ENCODE data around the gene NCOA5. TPM values are rescaled to one million over a fixed set of nuclear protein-coding genes. Genes with fewer than 3 reads are reported as not detected.
"Not testable (repeated sequence)": the region's sequence is repeated elsewhere in the genome, so short reads cannot be mapped to it uniquely, and the experiment has no call there.

The NCOA5 gene
- total RNA-seq, 1 experiment from 2014 or later: 15.9 TPM

GRCh38 chr20:46104262-46104661, 14.5 kb upstream of the NCOA5 start:
- DNase-seq (ENCODE audit: low read depth, low spot score): no peak
- in situ Hi-C loops (cut with HindIII; ENCODE audit: low pct_unique_long_range_greater_than_20kb, low sequenced_read_pairs): no loop called here

- in situ Hi-C loops (cut with HindIII; ENCODE audit: low pct_unique_long_range_greater_than_20kb, low sequenced_read_pairs): no loop called here
Observed at GRCh38 chr20:46102940-46103339, 13.2 kb upstream of the NCOA5 start.

GRCh38 chr20:46101957-46102356, 12.2 kb upstream of the NCOA5 start:
- no peak for DNase-seq (ENCODE audit: low read depth, low spot score)
- in situ Hi-C loops (cut with HindIII; ENCODE audit: low pct_unique_long_range_greater_than_20kb, low sequenced_read_pairs): no loop called here

More at GRCh38 chr20:46102940-46103339, 13.2 kb upstream of the NCOA5 start:
- no peak for DNase-seq (ENCODE audit: low read depth, low spot score)

GRCh38 chr20:46100988-46101387, 11.2 kb upstream of the NCOA5 start:
- no peak for DNase-seq (ENCODE audit: low read depth, low spot score)
- in situ Hi-C loops (cut with HindIII; ENCODE audit: low pct_unique_long_range_greater_than_20kb, low sequenced_read_pairs): no loop called here

GRCh38 chr20:46100444-46100843, 10.7 kb upstream of the NCOA5 start:
- in situ Hi-C loops (cut with HindIII; ENCODE audit: low pct_unique_long_range_greater_than_20kb, low sequenced_read_pairs); DNase-seq (ENCODE audit: low read depth, low spot score): not testable (repeated sequence)

- in situ Hi-C loops (cut with HindIII; ENCODE audit: low pct_unique_long_range_greater_than_20kb, low sequenced_read_pairs): no loop called here
Observed at GRCh38 chr20:46099491-46100287, 9.9 kb upstream of the NCOA5 start.

GRCh38 chr20:46093531-46093930, 3.8 kb upstream of the NCOA5 start:
- in situ Hi-C loops (cut with HindIII; ENCODE audit: low pct_unique_long_range_greater_than_20kb, low sequenced_read_pairs): no loop called here
- no peak for DNase-seq (ENCODE audit: low read depth, low spot score)

More at GRCh38 chr20:46099491-46100287, 9.9 kb upstream of the NCOA5 start:
- no peak for DNase-seq (ENCODE audit: low read depth, low spot score)

- DNase-seq (ENCODE audit: low read depth, low spot score); in situ Hi-C loops (cut with HindIII; ENCODE audit: low pct_unique_long_range_greater_than_20kb, low sequenced_read_pairs): not testable (repeated sequence)
Observed at GRCh38 chr20:46091622-46092535, 2.1 kb upstream of the NCOA5 start.

GRCh38 chr20:46089167-46089416, 670 bp downstream of the NCOA5 start:
- DNase-seq (ENCODE audit: low read depth, low spot score): no peak
- in situ Hi-C loops (cut with HindIII; ENCODE audit: low pct_unique_long_range_greater_than_20kb, low sequenced_read_pairs): no loop called here

GRCh38 chr20:46088409-46089166, 1.2 kb downstream of the NCOA5 start:
- DNase-seq (ENCODE audit: low read depth, low spot score): peak; percentile 67
- in situ Hi-C loops (cut with HindIII; ENCODE audit: low pct_unique_long_range_greater_than_20kb, low sequenced_read_pairs): no loop called here

GRCh38 chr20:46087161-46087560, 2.6 kb downstream of the NCOA5 start:
- DNase-seq (ENCODE audit: low read depth, low spot score): peak; percentile 36
- in situ Hi-C loops (cut with HindIII; ENCODE audit: low pct_unique_long_range_greater_than_20kb, low sequenced_read_pairs): no loop called here

GRCh38 chr20:46085179-46085851, 4.4 kb downstream of the NCOA5 start:
- in situ Hi-C loops (cut with HindIII; ENCODE audit: low pct_unique_long_range_greater_than_20kb, low sequenced_read_pairs): no loop called here
- DNase-seq (ENCODE audit: low read depth, low spot score): no peak

- DNase-seq (ENCODE audit: low read depth, low spot score): no peak
- in situ Hi-C loops (cut with HindIII; ENCODE audit: low pct_unique_long_range_greater_than_20kb, low sequenced_read_pairs): no loop called here
Observed at GRCh38 chr20:46084805-46085178, 5.0 kb downstream of the NCOA5 start.

GRCh38 chr20:46083531-46084061, 6.2 kb downstream of the NCOA5 start:
- DNase-seq (ENCODE audit: low read depth, low spot score): no peak
- in situ Hi-C loops (cut with HindIII; ENCODE audit: low pct_unique_long_range_greater_than_20kb, low sequenced_read_pairs): no loop called here

GRCh38 chr20:46083101-46083500, 6.7 kb downstream of the NCOA5 start:
- no peak for DNase-seq (ENCODE audit: low read depth, low spot score)
- in situ Hi-C loops (cut with HindIII; ENCODE audit: low pct_unique_long_range_greater_than_20kb, low sequenced_read_pairs): no loop called here

GRCh38 chr20:46081074-46081473, 8.7 kb downstream of the NCOA5 start:
- in situ Hi-C loops (cut with HindIII; ENCODE audit: low pct_unique_long_range_greater_than_20kb, low sequenced_read_pairs): no loop called here
- DNase-seq (ENCODE audit: low read depth, low spot score): no peak

- in situ Hi-C loops (cut with HindIII; ENCODE audit: low pct_unique_long_range_greater_than_20kb, low sequenced_read_pairs): no loop called here
- DNase-seq (ENCODE audit: low read depth, low spot score): peak; percentile 81
Observed at GRCh38 chr20:46078954-46079353, 10.8 kb downstream of the NCOA5 start.
